GM12878 (cell line): ENCODE measurements around the gene COL26A1. TPM values are rescaled to one million over a fixed set of nuclear protein-coding genes. Genes with fewer than 3 reads are reported as not detected.

ENCODE experiments used
- ATAC-seq: fragments of 200-7000 bp; cut with Tn5 transposase; 3 replicates; pipeline ENCODE4 v1.9.1; 2020; ENCODE audit warnings: mild to moderate bottlenecking, moderate library complexity
- BruUV-seq: library from RNA; stranded (reverse); fragments of 400-500 nt; replicated peaks from 2 replicates; lab custom pipeline; 2021; lab: Mats Ljungman, UMichigan
- CTCF ChIA-PET: fragments of 300-600 bp; sonication (Branson Sonifier 250); formaldehyde crosslinking; extraction: SDS; loops from one replicate; lab custom pipeline; 2021; ENCODE audit warnings: inconsistent platforms; lab: Yijun Ruan, JAX
- POLR2A ChIA-PET: fragments of 350-600 bp; formaldehyde crosslinking; extraction: SDS; loops from one replicate; lab custom pipeline; 2021; ENCODE audit warnings: inconsistent platforms; lab: Charles Lee
- RAD21 ChIA-PET: fragments of 300-600 bp; sonication (Branson Sonifier 250); formaldehyde crosslinking; loops from one replicate; lab custom pipeline; 2023; ENCODE audit warnings: antibody characterized with exemption; ENCODE audit not compliant: unreplicated experiment; lab: Charles Lee
- SMC1A ChIA-PET: fragments of 300-600 bp; sonication (Branson Sonifier 250); formaldehyde crosslinking; loops from one replicate; lab custom pipeline; 2023; ENCODE audit not compliant: unreplicated experiment, uncharacterized antibody; lab: Charles Lee
- DNase-seq: peaks from one replicate; pipeline ENCODE4 v3.0.0-alpha.2; 2011; ENCODE audit warnings: low read depth, low spot score
- FAIRE-seq: peaks from 3 replicates; lab custom pipeline; 2011; peaks lifted over from hg19 to GRCh38; lab: Jason Lieb, UNC
- H2AFZ ChIP-seq: 2 replicates; pipeline ENCODE4 v1.6.0; 2011; ENCODE audit warnings: low read depth, low read length, control low read depth; ENCODE audit not compliant: control insufficient read depth
- H3K27ac ChIP-seq: 2 replicates; pipeline ENCODE4 v1.5.1; 2011; ENCODE audit warnings: control low read depth; ENCODE audit not compliant: control insufficient read depth, insufficient read depth
- H3K27me3 ChIP-seq, 2 experiments: replicated peaks in 1 of 2; 2 replicates each; pipeline versions ENCODE4 v1.6.0 to v1.6.1; 2011; ENCODE audit warnings: low read length in 1 of 2; ENCODE audit not compliant: control insufficient read depth in 2 of 2, insufficient read depth in 2 of 2
- H3K36me3 ChIP-seq, 2 experiments: 2 replicates each; pipeline ENCODE4 v1.5.1; 2011; ENCODE audit warnings: low read length in 1 of 2; ENCODE audit not compliant: control insufficient read depth in 2 of 2, insufficient read depth in 2 of 2
- H3K4me1 ChIP-seq: 2 replicates; pipeline ENCODE4 v1.6.1; 2011; ENCODE audit warnings: mild to moderate bottlenecking, low read length, moderate library complexity, mixed read lengths; ENCODE audit not compliant: control insufficient read depth, insufficient read depth
- H3K4me2 ChIP-seq: 2 replicates; pipeline ENCODE4 v1.6.0; 2011; ENCODE audit warnings: control low read depth; ENCODE audit not compliant: control insufficient read depth, insufficient read depth
- H3K4me3 ChIP-seq: fragments of 200-600 bp; sonication (generic); 2 replicates; pipeline ENCODE4 v1.5.1; 2016
- H3K79me2 ChIP-seq: 2 replicates; pipeline ENCODE4 v1.6.0; 2011; ENCODE audit warnings: low read length; ENCODE audit not compliant: control insufficient read depth, insufficient read depth
- H3K9ac ChIP-seq: 2 replicates; pipeline ENCODE4 v1.8.0; 2011; ENCODE audit warnings: low read length, control low read depth, mixed read lengths; ENCODE audit not compliant: control insufficient read depth, insufficient read depth
- H3K9me3 ChIP-seq: replicated peaks from 3 replicates; pipeline ENCODE4 v1.5.1; 2011; ENCODE audit warnings: mild to moderate bottlenecking, low read length; ENCODE audit not compliant: control insufficient read depth, insufficient read depth
- H4K20me1 ChIP-seq: 2 replicates; pipeline ENCODE4 v1.6.0; 2011; ENCODE audit not compliant: control insufficient read depth, insufficient read depth
- ASH2L ChIP-seq: fragments of 300-600, 200-600 bp; sonication (generic); IDR thresholded peaks from 2 replicates; pipeline ENCODE4 v1.6.1; 2017; ENCODE audit warnings: low read depth, mild to moderate bottlenecking, borderline replicate concordance
- BCL11A ChIP-seq: IDR thresholded peaks from 2 replicates; pipeline ENCODE4 v1.6.1; 2011; ENCODE audit warnings: low read depth, low read length
- BHLHE40 ChIP-seq, 2 experiments: fragments of 450-650 bp in 1 of 2; IDR thresholded peaks; 2 replicates each; pipeline ENCODE4 v1.6.1; 2011 to 2017; ENCODE audit warnings: low read depth in 2 of 2, borderline replicate concordance in 1 of 2, improper control_type of control experiment in 1 of 2, low read length in 1 of 2, mild to moderate bottlenecking in 1 of 2
- BRCA1 ChIP-seq: IDR thresholded peaks from 2 replicates; pipeline ENCODE4 v1.6.1; 2011; ENCODE audit warnings: low read depth, low read length, improper control_type of control experiment
- CHD1 ChIP-seq: IDR thresholded peaks from 2 replicates; pipeline ENCODE4 v1.6.1; 2012; ENCODE audit warnings: low read depth, low read length, improper control_type of control experiment
- JUNB ChIP-seq: IDR thresholded peaks from 2 replicates; pipeline ENCODE4 v1.6.1; 2016; ENCODE audit warnings: antibody characterized with exemption, mild to moderate bottlenecking
- RELA ChIP-seq: fragments of 450-650 bp; IDR thresholded peaks from 2 replicates; pipeline ENCODE4 v1.8.0; 2014; ENCODE audit warnings: borderline replicate concordance; ENCODE audit not compliant: partially characterized antibody
- RFX5 ChIP-seq: IDR thresholded peaks from 2 replicates; pipeline ENCODE4 v1.6.1; 2011; ENCODE audit warnings: low read depth, low read length, improper control_type of control experiment
- TCF12 ChIP-seq: IDR thresholded peaks from 2 replicates; pipeline ENCODE4 v1.6.1; 2011; ENCODE audit warnings: low read depth, mild to moderate bottlenecking, low read length
- TCF7 ChIP-seq: IDR thresholded peaks from 2 replicates; pipeline ENCODE4 v1.6.1; 2014; ENCODE audit warnings: antibody characterized with exemption, borderline replicate concordance
- YBX1 ChIP-seq: fragments of 450-650 bp; IDR thresholded peaks from 2 replicates; pipeline ENCODE4 v1.6.1; 2016; ENCODE audit warnings: antibody characterized with exemption
- WGBS: methylation state at CpG from one replicate; pipeline ENCODE4 v1.1.6; 2016; ENCODE audit warnings: low lambda C conversion rate; ENCODE audit not compliant: insufficient replicate concordance, insufficient coverage; ENCODE audit errors: missing lambda C conversion rate; 5-methylcytosine and 5-hydroxymethylcytosine counted together
- in situ Hi-C: fragments of 300-500 bp; cut with MboI; formaldehyde crosslinking; loops from 9 replicates; pipeline ENCODE4 v1.14.3; 2018; ENCODE audit warnings: mixed read lengths
- intact Hi-C: fragments of 100-400 bp; cut with micrococcal nuclease; formaldehyde crosslinking; loops from one replicate; pipeline ENCODE4 v1.14.2; 2022; ENCODE audit not compliant: unreplicated experiment
- polyA plus RNA-seq, 11 experiments: library from polyadenylated mRNA; depleted of rRNA in 4 of 11; unstranded in 6 of 11; stranded (reverse) in 5 of 11; fragments of >200 nt; fragmentation: Nextera tagmentation in 4 of 11; fragmentation: Illumina TruSeq in 1 of 11; extraction: Ambion mirVana in 4 of 11; extraction: Trizol in 1 of 11; gene quantifications; 1 replicate in 1 of 11; 2 replicates in 10 of 11; pipeline versions ENCODE4 v1.2.1 to v1.2.3, GENCODE V29; 2011 to 2016; ENCODE audit warnings: inconsistent platforms in 2 of 11, missing spikeins in 2 of 11, low read depth in 1 of 11
- total RNA-seq, 4 experiments: library from RNA; depleted of rRNA in 3 of 4; stranded (reverse); fragments of >200 nt in 3 of 4; fragmentation: Illumina TruSeq in 1 of 4; extraction: Trizol in 1 of 4; gene quantifications; 2 replicates each; pipeline versions ENCODE4 v1.2.1 to v1.2.3, GENCODE V29; 2013 to 2021
- TF ChIP-seq, protein P1 (sequence below): IDR thresholded peaks from 2 replicates; pipeline ENCODE4 v1.6.1; 2012; ENCODE audit warnings: low read depth, low read length, improper control_type of control experiment
- TF ChIP-seq, protein P2 (sequence below): fragments of 450-650 bp; IDR thresholded peaks from 2 replicates; pipeline ENCODE4 v1.6.1; 2017; ENCODE audit warnings: borderline replicate concordance

The COL26A1 gene
- total and polyA plus RNA-seq, 10 of the 15 experiments (the other 5 are each of a cell fraction or from before 2014, with no cell fraction given): 0.08 TPM; not detected in 9

DNA sequence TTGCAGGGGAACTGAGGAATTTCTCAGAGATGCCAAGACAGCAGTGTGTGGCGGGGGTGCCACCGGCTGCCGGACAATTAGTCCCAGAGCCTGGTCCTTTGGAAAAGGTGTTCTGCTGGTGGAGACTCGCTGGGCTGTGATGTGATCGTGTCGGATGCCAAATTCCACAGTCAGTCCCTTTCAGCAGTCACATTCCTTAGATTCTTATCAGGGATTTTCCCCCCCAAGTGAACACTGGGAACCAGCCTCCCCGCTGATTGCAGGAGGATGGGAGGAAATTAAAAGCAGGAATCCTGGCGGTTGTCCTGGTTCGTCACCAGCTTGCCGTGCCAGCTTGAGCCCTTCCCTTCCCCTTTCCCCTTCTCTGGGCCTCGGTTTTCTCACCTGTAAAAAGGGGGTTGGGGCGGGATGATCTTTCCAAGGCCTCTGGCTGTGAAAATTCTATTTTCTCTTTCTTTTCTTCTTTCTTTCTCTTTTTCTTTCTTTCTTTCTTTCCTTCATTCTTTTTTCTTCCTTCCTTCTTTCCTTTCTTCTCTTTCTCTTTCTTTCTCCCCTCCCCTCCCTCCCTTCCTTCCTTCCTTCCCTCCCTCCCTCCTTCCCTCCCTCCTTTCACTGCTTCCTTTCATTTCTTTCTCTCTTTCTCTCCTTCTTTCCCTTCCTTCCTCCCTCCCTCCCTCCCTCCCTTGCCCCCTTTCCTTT is 39.6 kb downstream of the COL26A1 start (continued):
- no peak for TF ChIP-seq RFX5
- TF ChIP-seq RELA: no peak
- TF ChIP-seq TCF7: no peak
- no peak for TF ChIP-seq TCF12
- TF ChIP-seq BRCA1: no peak
- TF ChIP-seq, protein P1, sequence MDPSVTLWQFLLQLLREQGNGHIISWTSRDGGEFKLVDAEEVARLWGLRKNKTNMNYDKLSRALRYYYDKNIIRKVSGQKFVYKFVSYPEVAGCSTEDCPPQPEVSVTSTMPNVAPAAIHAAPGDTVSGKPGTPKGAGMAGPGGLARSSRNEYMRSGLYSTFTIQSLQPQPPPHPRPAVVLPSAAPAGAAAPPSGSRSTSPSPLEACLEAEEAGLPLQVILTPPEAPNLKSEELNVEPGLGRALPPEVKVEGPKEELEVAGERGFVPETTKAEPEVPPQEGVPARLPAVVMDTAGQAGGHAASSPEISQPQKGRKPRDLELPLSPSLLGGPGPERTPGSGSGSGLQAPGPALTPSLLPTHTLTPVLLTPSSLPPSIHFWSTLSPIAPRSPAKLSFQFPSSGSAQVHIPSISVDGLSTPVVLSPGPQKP: no peak
- TF ChIP-seq, all 136 proteins: peak for 0

DNA sequence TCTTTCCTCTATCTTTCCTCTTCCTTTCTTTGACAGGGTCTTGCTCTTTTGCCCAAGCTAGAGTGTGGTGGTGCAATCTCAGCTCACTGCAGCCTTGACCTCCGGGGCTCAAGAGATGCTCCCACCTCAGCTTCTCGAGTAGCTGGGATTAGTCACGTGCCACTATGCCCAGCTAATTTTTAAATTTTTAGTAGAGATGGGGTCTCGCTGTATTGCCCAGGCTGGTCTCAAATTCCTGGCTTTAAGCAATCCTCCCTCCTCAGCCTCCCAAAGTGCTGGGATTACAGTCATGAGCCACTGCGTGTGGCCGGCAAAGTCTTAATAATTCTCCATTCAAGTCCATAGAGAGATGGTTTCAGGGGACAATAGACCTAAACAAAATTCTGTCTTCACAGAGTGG is 40.2 kb downstream of the COL26A1 start:
- no peak overlapping the region for H3K9ac ChIP-seq
- in situ Hi-C loops: no loop called here
- no peak overlapping the region for H3K4me3 ChIP-seq
- ATAC-seq (no peak), DNase-seq (no peak), FAIRE-seq (no peak)
- intact Hi-C loops: no loop called here
- 41% methylated on average over 5 of the region's 6 CpGs for WGBS
- RAD21 ChIA-PET: no interaction called here
- POLR2A ChIA-PET: no interaction called here
- no peaks in the 10 kb centered on the region for H4K20me1 ChIP-seq
- H2AFZ ChIP-seq: no peak overlapping the region
- H3K4me1 ChIP-seq: no peaks in the 10 kb centered on the region
- CTCF ChIA-PET: no interaction called here
- TF ChIP-seq BCL11A (no peak), ASH2L (no peak), CHD1 (no peak), JUNB (no peak), BHLHE40 (IDR thresholded peaks at IDR 0.05; ENCODE audit: borderline replicate concordance in 1 of 2, low read depth in 2 of 2, low read length in 1 of 2) (0 out of 4 replicates have a peak, but pooled peaks of 1 of the 2 experiments have one; percentile 10), YBX1 (no peak)
- TF ChIP-seq, protein P2, sequence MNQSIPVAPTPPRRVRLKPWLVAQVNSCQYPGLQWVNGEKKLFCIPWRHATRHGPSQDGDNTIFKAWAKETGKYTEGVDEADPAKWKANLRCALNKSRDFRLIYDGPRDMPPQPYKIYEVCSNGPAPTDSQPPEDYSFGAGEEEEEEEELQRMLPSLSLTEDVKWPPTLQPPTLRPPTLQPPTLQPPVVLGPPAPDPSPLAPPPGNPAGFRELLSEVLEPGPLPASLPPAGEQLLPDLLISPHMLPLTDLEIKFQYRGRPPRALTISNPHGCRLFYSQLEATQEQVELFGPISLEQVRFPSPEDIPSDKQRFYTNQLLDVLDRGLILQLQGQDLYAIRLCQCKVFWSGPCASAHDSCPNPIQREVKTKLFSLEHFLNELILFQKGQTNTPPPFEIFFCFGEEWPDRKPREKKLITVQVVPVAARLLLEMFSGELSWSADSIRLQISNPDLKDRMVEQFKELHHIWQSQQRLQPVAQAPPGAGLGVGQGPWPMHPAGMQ: no peak
- H3K27ac ChIP-seq: no peak overlapping the region
- no peak overlapping the region for H3K4me2 ChIP-seq
- SMC1A ChIA-PET: no interaction called here
- H3K27me3 ChIP-seq: no peaks in the 10 kb centered on the region; a peak in 1 of 4 replicates
- no peaks in the 10 kb centered on the region for H3K36me3 ChIP-seq
- no peaks in the 10 kb centered on the region for H3K9me3 ChIP-seq
- BruUV-seq: no TSS peak
- H3K79me2 ChIP-seq: no peaks in the 10 kb centered on the region
